Measurements from ENCODE around the gene PPL. TPM values are rescaled to one million over a fixed set of nuclear protein-coding genes. Genes with fewer than 3 reads are reported as not detected.

The PPL gene
- total RNA-seq, 1 donor, result 27.1 TPM

DNA sequence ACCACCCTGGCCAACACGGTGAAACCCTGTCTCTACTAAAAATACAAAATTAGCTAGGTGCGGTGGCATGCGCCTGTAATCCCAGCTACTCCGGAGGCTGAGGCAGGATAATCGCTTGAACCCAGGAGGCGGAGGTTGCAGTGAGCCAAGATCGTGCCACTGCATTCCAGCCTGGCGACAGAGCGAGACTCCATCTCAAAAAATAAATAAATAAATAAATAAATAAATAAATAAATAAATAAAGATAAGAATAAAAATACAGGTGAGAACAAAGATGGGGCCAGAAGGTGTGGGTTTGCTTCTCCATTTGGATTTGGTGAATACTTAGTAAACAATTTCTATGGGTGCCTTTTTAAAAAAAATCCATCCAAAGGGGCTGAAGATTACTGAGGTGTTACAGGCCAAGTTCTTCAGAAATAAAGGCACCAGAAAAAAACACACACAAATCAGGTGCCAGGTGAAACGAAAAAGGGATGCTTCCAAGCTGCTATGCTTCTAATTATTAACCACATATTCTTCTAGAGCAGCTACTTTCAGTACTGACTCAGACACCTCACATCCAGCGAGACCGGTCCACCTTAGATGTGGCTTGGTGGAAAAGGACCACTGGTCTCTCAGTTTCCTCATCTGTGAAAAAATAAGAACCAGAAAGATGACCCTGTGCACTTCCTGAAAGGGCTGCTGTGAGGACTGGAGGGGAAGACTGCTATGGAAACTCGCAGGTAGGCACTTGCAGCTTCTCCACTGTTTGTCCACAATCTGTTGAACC lies 99.0 kb downstream of the PPL start:
- TF ChIP-seq CTCF (IDR thresholded peaks at IDR 0.05; ENCODE audit: extremely low read depth, low read depth, low read length), result no peak
- H4K20me1 ChIP-seq (ENCODE audit: insufficient read depth, low read length), result peaks cover 24% of the 10 kb centered on the region
- peaks cover 80% of the 10 kb centered on the region for H3K36me3 ChIP-seq (ENCODE audit: insufficient read depth, low read length)
- H3K27ac ChIP-seq (ENCODE audit: low read depth, low read length), result no peak overlapping the region
- H3K4me2 ChIP-seq (ENCODE audit: insufficient read depth, low read length), result no peak overlapping the region
- peaks cover 49% of the 10 kb centered on the region for H3K79me2 ChIP-seq (ENCODE audit: insufficient read depth, low read length)
- no peaks in the 10 kb centered on the region for H3K9me3 ChIP-seq (ENCODE audit: low read depth, low read length)
- no peak overlapping the region for H2AFZ ChIP-seq (ENCODE audit: low read length)
- H3K4me1 ChIP-seq (ENCODE audit: insufficient read depth, low read length), result no peaks in the 10 kb centered on the region
- no peaks in the 10 kb centered on the region for H3K27me3 ChIP-seq (ENCODE audit: insufficient read depth, low read length)
- no peak for DNase-seq (ENCODE audit: insufficient read length, low spot score, missing footprints)
- no peak overlapping the region for H3K4me3 ChIP-seq (ENCODE audit: insufficient read depth, low read length)

DNA sequence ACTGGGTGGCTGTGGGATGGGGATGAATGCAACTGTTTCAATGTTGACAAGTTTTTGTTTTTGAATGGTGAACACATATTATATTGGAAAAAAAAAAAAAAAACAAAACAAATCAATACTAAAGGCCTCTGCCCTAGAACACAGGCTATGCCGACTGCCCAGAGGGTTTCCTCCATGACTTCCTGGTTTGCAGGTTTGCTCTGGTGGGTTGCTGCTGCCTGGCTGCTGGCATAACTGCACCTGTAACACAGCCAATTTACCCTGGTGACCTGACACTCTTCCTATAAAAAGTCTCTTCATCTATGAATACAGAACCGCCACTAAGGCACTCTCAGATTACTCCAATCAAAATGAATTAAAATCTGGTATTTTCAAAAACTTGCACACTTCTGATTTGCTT lies 100.2 kb downstream of the PPL start:
- H2AFZ ChIP-seq (ENCODE audit: low read length), result no peak overlapping the region
- H3K36me3 ChIP-seq (ENCODE audit: insufficient read depth, low read length), result peaks cover 82% of the 10 kb centered on the region
- H3K4me2 ChIP-seq (ENCODE audit: insufficient read depth, low read length), result no peak overlapping the region
- H4K20me1 ChIP-seq (ENCODE audit: insufficient read depth, low read length), result peaks cover 23% of the 10 kb centered on the region
- H3K27me3 ChIP-seq (ENCODE audit: insufficient read depth, low read length), result no peaks in the 10 kb centered on the region
- TF ChIP-seq CTCF (IDR thresholded peaks at IDR 0.05; ENCODE audit: extremely low read depth, low read depth, low read length), result no peak
- H3K4me1 ChIP-seq (ENCODE audit: insufficient read depth, low read length), result no peaks in the 10 kb centered on the region
- no peak overlapping the region for H3K4me3 ChIP-seq (ENCODE audit: insufficient read depth, low read length)
- peaks cover 46% of the 10 kb centered on the region for H3K79me2 ChIP-seq (ENCODE audit: insufficient read depth, low read length)
- no peak for DNase-seq (ENCODE audit: insufficient read length, low spot score, missing footprints)
- no peak overlapping the region for H3K27ac ChIP-seq (ENCODE audit: low read depth, low read length)
- no peaks in the 10 kb centered on the region for H3K9me3 ChIP-seq (ENCODE audit: low read depth, low read length)

DNA sequence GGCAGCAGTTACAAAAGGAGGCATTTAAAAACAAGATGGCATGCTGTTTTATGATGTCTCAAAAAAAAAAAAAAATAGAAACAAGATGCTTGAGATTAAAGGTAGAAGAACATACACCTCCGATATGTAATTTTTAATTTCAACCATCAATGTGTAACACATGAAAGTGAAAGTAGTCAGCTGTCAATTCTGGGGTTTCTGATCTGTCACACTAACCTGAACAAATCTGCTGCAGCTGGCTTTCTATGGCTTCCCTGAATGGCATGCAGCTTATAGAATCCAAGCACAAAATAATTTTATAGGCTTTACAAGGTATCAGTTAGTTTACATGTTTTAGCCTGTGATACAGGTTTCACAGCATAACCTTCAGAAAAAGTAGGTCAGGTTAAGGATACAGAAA lies 103.4 kb downstream of the PPL start:
- TF ChIP-seq CTCF (IDR thresholded peaks at IDR 0.05; ENCODE audit: extremely low read depth, low read depth, low read length), result no peak
- peaks cover 33% of the 10 kb centered on the region for H3K79me2 ChIP-seq (ENCODE audit: insufficient read depth, low read length)
- H4K20me1 ChIP-seq (ENCODE audit: insufficient read depth, low read length), result peaks cover 12% of the 10 kb centered on the region
- no peaks in the 10 kb centered on the region for H3K4me1 ChIP-seq (ENCODE audit: insufficient read depth, low read length)
- H3K27me3 ChIP-seq (ENCODE audit: insufficient read depth, low read length), result no peaks in the 10 kb centered on the region
- H2AFZ ChIP-seq (ENCODE audit: low read length), result no peak overlapping the region
- no peak overlapping the region for H3K27ac ChIP-seq (ENCODE audit: low read depth, low read length)
- peaks cover 83% of the 10 kb centered on the region for H3K36me3 ChIP-seq (ENCODE audit: insufficient read depth, low read length)
- H3K9me3 ChIP-seq (ENCODE audit: low read depth, low read length), result no peaks in the 10 kb centered on the region
- H3K4me2 ChIP-seq (ENCODE audit: insufficient read depth, low read length), result no peak overlapping the region
- DNase-seq (ENCODE audit: insufficient read length, low spot score, missing footprints), result no peak
- no peak overlapping the region for H3K4me3 ChIP-seq (ENCODE audit: insufficient read depth, low read length)

DNA sequence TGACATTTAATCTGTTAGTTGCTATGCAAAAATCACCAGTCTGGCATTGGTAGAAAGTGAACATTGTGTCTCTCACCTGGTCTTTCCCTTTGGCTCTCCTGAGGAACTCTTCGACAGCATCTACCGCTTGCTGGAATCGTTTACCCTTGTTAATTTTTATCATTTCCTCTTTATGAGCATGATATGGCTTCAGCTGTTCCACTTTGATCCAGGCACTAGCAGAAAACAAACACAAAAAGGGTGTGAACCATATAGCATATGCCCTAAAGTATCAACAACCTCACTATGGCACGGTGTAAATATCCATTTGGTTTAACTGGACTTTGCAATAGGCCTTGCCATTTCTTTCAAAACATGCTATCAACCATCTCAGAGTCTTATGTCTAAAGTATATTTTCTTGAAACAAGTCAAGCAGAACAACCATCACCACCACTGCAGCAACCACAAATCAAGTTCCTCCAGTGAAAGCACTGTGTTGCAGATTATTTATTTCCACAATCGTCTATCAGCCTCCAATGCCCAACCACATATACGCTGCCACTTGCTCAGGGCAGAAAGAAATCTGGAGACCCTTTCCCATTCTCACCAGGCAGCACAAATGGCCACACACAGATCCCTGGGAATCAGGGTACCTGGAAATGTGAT lies 104.1 kb downstream of the PPL start:
- peaks cover 83% of the 10 kb centered on the region for H3K36me3 ChIP-seq (ENCODE audit: insufficient read depth, low read length)
- H2AFZ ChIP-seq (ENCODE audit: low read length), result no peak overlapping the region
- H3K4me1 ChIP-seq (ENCODE audit: insufficient read depth, low read length), result no peaks in the 10 kb centered on the region
- H3K27me3 ChIP-seq (ENCODE audit: insufficient read depth, low read length), result no peaks in the 10 kb centered on the region
- H3K4me2 ChIP-seq (ENCODE audit: insufficient read depth, low read length), result no peak overlapping the region
- H3K4me3 ChIP-seq (ENCODE audit: insufficient read depth, low read length), result no peak overlapping the region
- no peak overlapping the region for H3K27ac ChIP-seq (ENCODE audit: low read depth, low read length)
- DNase-seq (ENCODE audit: insufficient read length, low spot score, missing footprints), result no peak
- peaks cover 14% of the 10 kb centered on the region for H4K20me1 ChIP-seq (ENCODE audit: insufficient read depth, low read length)
- no peaks in the 10 kb centered on the region for H3K9me3 ChIP-seq (ENCODE audit: low read depth, low read length)
- TF ChIP-seq CTCF (IDR thresholded peaks at IDR 0.05; ENCODE audit: extremely low read depth, low read depth, low read length), result no peak
- peaks cover 33% of the 10 kb centered on the region for H3K79me2 ChIP-seq (ENCODE audit: insufficient read depth, low read length)
